Activated T-helper 1 cell treated with Interleukin-2 at 50 U/mL for 16 hours (primary cell): ENCODE data around the gene SYNGR3.

Experiments
- DNase-seq: peaks from one replicate; pipeline ENCODE4 v3.0.0-alpha.2; 2020; ENCODE audit warnings: low read depth

SYNGR3 gene

DNA sequence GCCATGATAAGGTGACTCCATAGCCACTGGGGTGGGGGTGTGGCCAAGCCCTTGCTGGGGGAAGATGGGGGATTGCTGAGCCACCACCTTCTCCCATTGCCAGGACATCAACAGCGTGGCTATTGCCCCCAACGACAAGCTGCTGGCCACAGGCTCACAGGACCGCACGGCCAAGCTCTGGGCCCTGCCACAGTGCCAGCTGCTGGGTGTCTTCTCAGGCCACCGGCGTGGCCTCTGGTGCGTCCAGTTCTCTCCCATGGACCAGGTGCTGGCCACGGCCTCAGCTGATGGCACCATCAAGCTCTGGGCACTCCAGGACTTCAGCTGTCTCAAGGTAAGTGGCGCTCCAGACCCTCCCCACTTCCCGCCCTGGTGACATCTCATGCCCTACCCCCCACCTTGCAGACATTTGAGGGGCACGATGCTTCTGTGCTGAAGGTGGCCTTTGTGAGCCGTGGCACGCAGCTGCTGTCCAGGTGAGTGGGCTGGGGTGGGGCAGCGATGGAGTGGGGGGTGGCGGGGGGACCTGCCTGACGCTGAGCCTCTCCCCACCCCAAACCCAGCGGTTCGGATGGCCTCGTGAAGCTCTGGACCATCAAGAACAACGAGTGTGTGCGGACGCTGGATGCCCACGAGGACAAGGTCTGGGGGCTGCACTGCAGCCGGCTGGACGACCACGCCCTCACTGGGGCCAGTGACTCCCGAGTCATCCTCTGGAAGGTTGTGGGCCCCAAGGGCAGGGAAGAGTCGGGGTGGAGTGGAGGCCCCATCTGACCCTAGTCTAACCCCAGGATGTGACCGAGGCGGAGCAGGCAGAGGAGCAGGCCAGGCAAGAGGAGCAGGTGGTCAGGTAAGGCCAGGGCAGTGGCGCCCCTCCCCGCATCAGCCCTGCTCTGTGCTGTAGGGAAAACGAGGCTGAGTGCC lies 12.6 kb upstream of the SYNGR3 start:
- no peak for DNase-seq

DNA sequence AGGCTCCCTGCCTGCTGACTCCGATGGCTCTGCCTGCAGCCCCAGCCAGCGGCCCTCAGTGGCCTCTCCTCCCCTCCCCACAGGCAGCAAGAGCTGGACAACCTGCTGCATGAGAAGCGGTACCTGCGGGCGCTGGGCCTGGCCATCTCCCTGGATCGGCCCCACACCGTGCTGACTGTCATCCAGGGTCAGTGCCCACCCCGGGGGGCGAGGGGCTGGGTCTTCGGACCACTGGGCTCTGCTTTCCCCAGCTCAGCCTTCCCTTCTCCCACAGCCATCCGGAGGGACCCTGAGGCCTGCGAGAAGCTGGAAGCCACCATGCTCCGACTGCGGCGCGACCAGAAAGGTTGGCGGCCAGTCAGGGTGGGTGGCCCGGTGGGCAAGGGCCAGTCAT lies 11.9 kb upstream of the SYNGR3 start:
- no peak for DNase-seq

DNA sequence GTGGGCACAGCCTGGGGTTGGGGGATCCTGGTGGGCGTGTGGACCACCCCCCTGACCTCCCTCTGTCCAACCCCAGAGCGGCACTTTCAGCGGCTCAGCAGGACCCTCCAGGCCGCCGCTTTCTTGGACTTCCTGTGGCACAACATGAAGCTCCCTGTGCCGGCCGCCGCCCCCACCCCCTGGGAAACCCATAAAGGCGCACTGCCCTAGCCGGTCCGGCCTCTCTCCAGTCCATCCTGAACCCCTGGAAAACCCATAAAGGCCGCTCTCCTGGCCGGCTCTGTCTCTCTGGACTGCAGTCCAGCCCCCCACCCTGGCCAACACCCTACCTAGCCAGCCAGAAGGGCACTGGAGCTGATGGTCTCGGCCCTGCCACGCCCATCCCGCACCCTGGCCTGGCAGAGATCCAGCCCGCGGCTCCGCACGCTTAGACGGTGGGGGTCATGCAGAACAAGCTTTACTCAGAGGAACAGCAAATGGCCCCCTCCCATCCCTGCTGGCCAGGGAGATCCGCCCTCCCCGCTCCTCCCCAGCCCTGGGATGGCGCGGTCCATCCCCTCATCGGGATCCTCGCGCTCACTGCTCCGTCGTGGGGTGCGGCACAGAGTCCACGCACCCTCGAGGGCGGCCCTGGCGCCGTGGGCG lies 11.2 kb upstream of the SYNGR3 start:
- DNase-seq = no peak

DNA sequence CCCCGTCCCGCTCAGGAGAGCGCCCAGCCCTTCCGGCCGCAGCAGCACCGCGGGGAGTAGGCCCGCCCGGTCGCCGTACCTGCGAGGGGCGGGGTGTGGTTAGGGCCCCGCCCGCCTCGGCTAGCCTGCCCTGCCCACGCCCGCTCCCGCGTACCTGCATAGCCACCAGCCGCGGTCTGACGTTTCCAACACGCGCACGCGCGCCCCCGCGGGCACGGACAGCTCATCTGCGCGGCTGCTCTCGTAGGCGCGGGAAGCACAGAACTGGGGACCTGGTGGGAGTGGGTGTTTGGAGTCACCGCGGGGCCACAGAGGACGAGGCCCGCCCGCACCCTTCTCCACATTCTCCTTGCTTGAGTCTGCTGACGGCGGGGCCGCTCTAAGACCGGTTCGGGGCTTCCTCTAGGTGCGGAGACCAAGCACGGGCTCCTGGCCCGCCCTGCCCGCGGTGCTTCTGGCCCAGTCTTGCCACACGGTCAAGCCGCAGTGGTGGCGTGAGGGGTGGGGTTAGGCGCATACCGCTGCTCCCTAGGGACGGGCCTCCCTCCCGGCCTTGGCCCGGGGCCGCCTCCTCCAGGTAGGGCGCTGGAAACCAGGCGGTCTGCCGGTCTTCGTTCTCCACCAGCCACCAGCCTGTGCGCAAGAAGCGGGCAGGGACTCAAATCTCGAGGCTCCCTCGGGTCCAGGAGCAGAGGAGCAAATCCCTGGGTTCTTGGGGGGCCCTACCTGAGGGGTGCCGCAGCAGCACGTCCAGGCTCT lies 10.3 kb upstream of the SYNGR3 start:
- DNase-seq = no peak

DNA sequence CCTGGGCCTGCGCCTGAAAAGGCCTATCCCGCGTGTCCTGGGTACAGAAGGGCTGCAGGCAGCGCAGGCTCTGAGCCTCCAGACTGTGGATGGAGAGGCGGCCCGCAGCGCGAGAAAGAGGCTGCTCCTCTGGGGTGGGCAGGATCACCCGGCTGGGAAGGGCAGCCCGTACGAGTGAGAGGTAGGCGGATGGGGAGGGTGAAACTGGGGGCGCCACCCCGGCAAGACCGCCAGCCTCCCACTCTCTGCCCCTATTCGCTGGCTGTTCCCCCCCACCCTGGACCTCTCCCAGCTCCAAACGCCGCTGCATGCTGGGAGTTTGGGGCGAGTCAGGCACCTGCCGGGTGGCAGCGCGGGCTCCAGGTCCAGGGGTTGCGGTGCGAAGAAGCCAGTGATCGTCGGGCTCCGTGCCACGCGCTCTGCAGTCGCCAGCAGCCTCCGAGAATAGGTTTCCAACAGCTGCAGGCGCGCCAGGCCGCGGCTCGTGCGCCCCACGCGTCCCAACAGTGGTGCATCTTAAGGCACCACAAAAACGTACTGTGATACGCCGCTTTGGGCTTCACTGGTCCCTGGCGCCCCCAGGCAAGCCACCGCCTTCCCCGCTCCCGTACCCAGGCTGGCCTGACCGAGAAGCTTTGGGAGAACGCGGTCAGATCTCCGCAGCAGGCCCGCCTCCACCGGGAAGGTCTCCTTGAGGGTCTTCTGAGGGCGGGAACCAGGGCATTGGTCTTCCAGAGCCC lies 9.6 kb upstream of the SYNGR3 start:
- no peak for DNase-seq

DNA sequence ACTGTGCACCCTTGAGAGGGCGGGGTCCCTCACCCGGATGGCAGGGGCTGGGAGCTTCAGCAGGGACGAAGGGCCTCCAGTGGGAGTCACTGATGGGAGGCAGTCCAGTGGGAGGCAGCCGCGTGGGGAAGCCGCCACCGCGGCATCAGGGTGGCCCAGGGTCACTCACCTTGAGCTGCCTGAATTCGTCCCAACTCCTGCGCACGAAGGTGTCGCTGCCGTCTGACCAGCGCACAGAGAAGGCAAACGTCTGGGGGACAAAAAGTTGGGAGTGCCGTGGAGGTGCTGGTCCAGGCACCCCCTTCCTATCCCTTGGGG lies 9.0 kb upstream of the SYNGR3 start:
- no peak for DNase-seq

DNA sequence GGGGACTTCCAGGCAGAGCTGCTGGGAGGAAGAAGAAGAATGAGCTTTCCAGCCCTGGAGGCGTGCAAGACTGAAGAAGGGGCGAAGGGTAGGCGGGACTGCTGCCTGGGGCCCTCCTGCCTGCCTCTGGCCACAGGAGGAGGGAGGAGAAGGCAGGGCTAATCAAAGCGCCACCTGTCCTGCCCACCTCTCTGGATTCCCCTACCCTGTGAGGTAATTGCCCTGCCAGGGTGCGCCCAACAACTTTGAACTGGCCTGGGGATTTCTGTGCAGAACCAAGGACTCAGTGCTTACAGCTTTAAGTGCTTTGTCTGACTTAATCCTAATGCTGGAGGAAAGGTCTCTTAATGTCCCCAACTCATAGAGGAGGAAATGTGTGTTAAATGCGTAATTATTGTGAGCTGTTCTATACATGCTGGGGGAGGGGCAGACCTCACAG lies 8.4 kb upstream of the SYNGR3 start, which contains the start of gene NOXO1:
NOXO1 (minus strand) TSS at position 72 of the 439 bp plus-strand sequence. CDS start 290 bp downstream, outside the sequence.
- no peak for DNase-seq

DNA sequence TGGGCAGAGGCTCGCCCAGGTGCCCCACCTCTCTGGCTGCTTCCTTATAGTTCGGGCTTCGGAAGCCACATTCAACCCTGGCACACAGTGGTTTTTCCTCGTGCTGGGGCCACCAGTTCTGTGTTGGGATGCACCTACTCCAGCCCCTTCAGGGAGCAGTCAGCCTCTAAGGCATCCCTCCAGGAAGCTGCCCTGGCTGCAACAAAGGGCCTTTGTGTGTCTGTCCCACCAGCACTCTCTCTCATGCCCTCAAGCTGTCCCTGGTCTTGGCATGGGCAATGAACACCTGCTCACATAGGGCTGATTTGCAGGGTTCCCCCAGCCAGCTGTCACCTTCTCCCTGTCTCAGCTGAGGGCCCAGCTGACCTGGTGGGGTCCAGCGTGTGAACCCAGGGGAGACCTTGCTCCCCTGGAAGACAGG lies 7.7 kb upstream of the SYNGR3 start:
- DNase-seq = no peak

DNA sequence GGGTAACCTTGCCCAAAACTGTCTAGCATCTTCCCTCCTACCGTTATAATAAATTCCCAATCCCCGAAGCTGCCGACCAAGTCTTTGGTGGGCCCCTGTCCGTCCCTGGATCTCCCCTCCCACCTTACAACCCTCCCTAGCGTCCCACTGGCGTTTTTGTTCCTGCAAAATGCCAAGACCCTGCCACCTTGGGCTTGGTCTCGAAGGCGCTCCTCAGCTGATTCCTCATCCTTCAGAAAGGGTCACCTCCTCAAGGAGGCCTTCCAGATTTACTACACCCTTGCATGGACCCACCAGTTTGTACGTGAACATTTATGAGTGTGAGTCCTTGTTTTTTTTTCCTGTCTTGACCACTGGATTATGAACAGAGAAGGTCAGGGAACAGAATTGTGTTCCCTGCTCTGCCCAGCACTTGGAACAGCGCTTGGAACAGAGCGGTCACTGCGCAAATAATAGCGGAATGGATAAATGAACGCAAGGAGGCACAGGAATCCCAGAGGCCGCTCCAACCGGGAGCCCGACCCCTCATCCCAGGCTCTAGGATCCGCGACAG lies 6.7 kb upstream of the SYNGR3 start:
- no peak for DNase-seq

DNA sequence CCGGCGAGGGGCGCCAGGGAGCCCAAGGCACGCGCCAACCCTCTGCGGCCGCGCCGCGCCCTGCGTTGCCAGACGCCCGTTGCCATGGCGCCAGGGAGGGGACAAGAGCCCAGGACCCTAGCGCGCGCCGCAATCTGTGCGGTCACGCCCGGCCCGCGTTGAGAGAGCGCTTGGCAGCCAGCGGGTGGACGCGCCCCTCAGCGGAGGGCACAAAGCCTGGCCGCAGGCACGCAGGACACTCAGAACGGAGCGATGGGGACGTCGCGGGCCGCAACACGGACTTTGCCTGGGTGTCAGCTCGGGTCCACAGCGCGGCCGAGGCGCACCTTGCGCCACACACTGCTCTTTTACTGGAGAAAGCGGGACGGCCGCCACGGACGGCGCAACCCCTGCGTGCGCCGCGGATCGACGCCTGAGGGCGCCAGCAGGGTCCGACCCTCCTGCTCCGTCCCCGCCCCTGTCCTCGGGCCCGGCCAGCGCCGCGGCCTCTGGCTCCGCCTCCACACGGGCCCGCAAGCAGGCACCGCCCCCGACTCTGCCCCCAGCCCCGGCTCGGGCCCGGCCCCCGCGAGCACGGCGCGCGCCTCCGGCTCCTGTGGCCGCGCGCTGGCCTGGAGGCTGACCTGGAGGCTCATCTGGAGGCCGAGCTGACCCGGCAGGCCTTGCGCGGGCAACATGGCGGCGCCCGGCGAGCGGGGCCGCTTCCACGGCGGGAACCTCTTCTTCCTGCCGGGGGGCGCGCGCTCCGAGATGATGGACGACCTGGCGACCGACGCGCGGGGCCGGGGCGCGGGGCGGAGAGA lies 6.0 kb upstream of the SYNGR3 start, which contains the start of gene GFER:
GFER (plus strand) TSS at position 650 of the 803 bp plus-strand sequence; CDS start at position 676, 26 bp downstream.
- DNase-seq = peak; percentile 41

DNA sequence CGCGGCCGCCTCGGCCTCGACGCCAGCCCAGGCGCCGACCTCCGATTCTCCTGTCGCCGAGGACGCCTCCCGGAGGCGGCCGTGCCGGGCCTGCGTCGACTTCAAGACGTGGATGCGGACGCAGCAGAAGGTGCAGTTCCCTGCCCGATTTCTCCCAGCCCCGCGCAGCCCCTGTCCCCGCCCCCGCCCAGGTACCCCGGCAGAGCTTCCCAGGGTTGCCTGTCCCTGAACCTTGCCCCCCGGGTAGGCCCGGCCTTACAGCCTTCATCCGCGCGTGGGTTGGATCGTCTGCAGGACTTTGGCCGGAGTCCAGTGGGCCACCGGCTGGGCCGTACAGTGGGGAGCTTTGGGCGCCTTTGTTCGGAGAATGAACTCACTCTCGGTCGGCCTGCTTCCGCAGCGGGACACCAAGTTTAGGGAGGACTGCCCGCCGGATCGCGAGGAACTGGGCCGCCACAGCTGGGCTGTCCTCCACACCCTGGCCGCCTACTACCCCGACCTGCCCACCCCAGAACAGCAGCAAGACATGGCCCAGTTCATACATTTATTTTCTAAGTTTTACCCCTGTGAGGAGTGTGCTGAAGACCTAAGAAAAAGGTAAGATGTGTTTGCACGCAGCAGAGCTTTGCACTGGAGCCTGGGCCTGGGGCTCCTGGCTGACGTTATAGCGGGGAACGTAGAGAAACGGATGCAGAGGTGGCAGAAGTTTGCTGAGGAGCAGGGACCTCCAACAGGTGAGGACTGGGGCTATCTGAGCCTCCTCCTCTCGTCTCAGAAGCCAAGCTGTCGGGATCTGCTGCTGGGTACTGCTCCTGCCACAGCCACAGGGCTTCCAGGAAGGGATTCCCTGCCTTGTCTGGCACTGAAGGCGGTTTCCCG lies 5.2 kb upstream of the SYNGR3 start:
- no peak for DNase-seq

DNA sequence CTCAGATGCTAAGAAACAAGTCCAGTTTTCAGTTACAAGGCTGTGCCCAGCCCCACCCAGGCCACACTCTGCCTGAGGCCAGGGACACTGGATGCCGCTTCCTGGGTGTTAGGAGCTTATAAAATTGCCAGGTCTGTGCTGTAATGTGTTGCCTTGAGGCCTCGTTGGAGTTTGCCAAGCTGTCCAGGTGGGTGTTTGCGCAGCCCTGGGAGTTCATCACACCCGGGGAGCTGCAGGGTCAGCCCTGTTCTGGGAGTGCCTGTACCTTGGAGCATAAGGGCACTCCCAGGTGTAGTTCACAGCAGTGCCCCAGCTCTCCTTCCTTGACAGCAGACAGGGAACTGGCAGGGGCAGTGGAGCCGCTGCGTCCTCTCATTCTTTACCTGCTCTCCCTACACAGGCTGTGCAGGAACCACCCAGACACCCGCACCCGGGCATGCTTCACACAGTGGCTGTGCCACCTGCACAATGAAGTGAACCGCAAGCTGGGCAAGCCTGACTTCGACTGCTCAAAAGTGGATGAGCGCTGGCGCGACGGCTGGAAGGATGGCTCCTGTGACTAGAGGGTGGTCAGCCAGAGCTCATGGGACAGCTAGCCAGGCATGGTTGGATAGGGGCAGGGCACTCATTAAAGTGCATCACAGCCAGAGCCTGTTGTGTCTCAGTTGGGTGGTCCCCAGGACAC lies 4.2 kb upstream of the SYNGR3 start:
- DNase-seq = no peak

DNA sequence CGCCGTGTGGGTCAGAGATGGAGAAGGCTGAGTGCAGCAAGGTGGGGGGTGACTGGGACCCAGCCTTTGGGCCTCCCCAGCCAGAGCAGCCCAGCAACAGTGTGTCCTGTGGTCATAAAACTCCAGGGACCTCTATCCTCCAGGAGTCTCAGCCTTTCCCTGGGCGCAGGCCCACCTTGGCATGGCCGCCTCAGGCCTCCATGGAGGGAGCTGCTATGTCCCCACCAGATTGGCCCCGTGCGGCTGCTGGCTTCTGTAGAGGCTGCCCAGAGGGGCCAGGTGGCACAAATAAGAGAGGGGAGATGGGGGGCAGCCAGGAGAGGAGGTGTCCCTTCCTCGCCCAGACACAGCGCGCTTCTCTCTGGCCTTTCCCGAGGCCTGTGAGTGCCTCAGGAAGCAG lies 2.6 kb upstream of the SYNGR3 start:
- DNase-seq = no peak

DNA sequence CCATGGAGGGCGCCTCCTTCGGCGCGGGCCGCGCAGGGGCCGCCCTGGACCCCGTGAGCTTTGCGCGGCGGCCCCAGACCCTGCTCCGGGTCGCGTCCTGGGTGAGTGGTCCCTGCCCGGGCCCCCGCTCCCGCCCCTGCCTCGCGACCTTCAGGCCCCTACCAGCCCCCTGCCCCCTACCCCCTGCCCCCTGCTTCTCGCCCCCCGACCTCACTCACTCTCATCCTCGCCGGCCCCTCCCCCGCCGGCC lies 256 bp downstream of the SYNGR3 start:
- no peak for DNase-seq

DNA sequence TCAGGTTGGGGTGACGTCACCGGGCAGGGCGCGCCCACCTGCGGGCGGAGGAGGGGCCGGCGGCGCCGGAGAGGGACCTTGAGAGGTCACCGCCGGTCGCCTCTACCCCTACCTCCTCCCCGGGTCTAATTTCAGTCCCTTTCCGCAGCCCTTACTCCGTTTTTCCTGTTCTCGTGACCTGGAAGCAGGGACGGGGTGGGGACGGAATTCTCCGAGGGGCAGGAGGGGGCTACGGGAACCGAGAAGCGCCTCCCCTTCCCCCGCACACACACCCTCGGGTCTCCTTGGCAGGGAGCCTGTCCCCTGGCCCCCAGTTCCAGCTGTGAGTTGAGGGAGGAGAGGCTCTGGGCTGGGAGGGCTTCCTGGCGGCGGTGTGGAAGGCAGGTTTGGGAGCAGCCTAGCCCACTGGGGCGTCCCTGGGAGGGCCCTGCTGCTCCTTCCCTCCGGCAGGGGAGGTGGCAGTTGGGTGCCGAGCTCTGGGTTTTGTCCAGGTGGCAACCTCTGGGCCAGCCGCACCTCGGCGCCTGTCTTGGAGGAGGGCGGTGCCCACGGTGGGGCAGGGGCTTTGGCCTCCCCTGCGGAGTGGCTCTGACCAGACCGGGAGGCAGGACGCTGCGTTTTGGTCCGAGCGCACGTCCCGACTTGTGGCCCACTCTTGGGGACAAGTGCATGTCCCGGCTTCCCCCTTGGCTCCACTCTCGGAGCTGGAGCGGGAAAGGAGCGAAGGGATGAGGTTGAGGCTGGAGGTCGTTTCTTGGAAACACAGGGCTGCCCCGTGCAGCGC lies 773 bp downstream of the SYNGR3 start:
- no peak for DNase-seq

DNA sequence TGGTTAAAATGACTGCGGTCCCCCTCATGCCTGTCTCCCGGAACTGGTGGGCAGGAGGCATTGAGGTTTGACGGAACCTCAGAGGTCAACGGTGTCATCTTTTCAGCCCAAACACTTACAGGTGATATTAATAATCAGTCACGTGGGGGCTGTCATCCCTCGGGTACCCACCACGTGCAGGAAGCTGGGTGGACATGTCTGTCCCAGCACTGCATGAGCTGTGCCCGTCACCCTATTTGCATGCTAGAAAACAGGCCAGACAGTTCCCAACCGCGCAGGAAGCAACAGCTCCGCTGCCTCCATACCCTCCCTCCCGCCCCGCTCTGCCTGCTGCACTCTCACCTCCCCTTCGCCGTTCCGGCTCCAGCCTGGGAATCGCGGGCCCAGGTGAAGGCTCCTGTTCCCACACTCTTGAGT lies 1.4 kb downstream of the SYNGR3 start:
- no peak for DNase-seq

DNA sequence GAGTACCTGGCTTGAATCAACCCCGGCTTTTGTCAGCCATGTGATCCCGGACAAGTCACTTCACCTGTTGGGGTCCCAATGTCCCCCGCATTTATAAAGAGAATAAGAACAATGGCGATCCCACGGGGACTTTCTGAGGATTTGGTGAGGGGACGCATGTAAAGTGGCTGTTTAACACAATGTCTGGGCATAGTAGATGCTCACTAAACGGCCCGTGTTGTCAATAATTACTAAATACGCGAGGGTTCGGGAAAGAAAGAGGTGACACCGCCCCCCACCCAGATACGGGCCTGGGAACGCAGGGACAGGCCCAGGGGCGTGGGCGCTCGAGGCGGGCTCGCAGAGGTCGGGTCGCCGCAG lies 1.8 kb downstream of the SYNGR3 start:
- no peak for DNase-seq

DNA sequence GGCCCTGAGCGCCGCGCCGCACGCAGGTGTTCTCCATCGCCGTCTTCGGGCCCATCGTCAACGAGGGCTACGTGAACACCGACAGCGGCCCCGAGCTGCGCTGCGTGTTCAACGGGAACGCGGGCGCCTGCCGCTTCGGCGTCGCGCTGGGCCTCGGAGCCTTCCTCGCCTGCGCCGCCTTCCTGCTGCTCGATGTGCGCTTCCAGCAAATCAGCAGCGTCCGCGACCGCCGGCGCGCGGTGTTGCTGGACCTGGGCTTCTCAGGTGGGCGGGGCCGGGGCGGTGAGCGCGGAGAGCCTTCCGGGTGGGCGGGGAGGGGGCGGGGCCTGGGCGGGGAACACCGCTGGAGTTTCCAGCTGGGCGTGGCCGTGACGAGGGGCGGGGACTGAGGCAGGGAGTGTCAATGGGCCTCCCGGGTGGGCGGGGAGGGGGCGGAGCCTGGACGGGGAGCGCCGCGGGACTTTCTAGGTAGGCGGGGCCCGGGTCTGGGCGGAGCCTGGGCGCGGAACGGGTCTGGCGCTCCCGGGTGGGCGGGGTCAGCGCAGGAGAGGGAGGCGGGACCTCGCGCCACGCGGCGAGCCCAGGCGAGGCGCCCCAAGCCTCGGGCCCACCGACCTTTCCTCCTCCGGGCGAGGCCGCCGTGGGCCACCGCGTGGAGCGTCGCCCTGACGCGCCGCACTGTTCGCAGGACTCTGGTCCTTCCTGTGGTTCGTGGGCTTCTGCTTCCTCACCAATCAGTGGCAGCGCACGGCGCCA lies 2.4 kb downstream of the SYNGR3 start:
- DNase-seq = peak; percentile 94
